HepG2 (cell line): ENCODE measurements around the gene DHRS1. TPM values are rescaled to one million over a fixed set of nuclear protein-coding genes. Genes with fewer than 3 reads are reported as not detected.

Experiments used
- ATF5 ChIP-seq: sonication (generic); formaldehyde crosslinking; IDR thresholded peaks from 2 replicates; pipeline ENCODE4 v1.4.0; 2020; ENCODE audit warnings: mild to moderate bottlenecking, low read depth, missing genetic modification reagents
- HINFP ChIP-seq: sonication (generic); formaldehyde crosslinking; IDR thresholded peaks from 2 replicates; pipeline ENCODE4 v1.4.0; 2020; ENCODE audit warnings: low read depth, mild to moderate bottlenecking, missing genetic modification reagents
- IRF2 ChIP-seq: IDR thresholded peaks from 2 replicates; pipeline ENCODE4 v1.6.1; 2018; ENCODE audit warnings: missing genetic modification reagents, missing compliant biosample characterization
- KLF9 ChIP-seq: IDR thresholded peaks from 2 replicates; pipeline ENCODE4 v1.6.1; 2016; ENCODE audit warnings: low read depth
- NFRKB ChIP-seq: fragments of 450-650 bp; IDR thresholded peaks from 2 replicates; pipeline ENCODE4 v1.6.1; 2017
- NR2F2 ChIP-seq: IDR thresholded peaks from 2 replicates; pipeline ENCODE4 v1.6.1; 2012; ENCODE audit warnings: low read depth, inconsistent platforms, borderline replicate concordance
- NR3C1 ChIP-seq: sonication (generic); formaldehyde crosslinking; IDR thresholded peaks from 2 replicates; pipeline ENCODE4 v1.4.0; 2020; ENCODE audit warnings: missing genetic modification reagents
- PRPF4 ChIP-seq: fragments of 200-400 bp; formaldehyde crosslinking; IDR thresholded peaks from 2 replicates; pipeline ENCODE4 v1.6.1; 2016; ENCODE audit warnings: low read length, low read depth; ENCODE audit not compliant: poor library complexity, severe bottlenecking
- RXRB ChIP-seq: IDR thresholded peaks from 2 replicates; pipeline ENCODE4 v1.6.1; 2016; ENCODE audit warnings: borderline replicate concordance, missing genetic modification reagents, missing compliant biosample characterization
- SAP130 ChIP-seq: IDR thresholded peaks from 2 replicates; pipeline ENCODE4 v1.6.1; 2016; ENCODE audit warnings: low read depth
- SNRNP70 ChIP-seq: fragments of 200-400 bp; formaldehyde crosslinking; IDR thresholded peaks from 2 replicates; pipeline ENCODE4 v1.6.1; 2017; ENCODE audit warnings: mild to moderate bottlenecking, low read depth, low read length, moderate library complexity
- U2AF1 ChIP-seq: fragments of 200-400 bp; formaldehyde crosslinking; optimal IDR thresholded peaks from 2 replicates; pipeline ENCODE3; 2017; ENCODE audit warnings: mild to moderate bottlenecking, low read depth, low read length
- YEATS2 ChIP-seq: sonication (generic); formaldehyde crosslinking; IDR thresholded peaks from 2 replicates; pipeline ENCODE4 v1.4.0; 2020; ENCODE audit warnings: missing genetic modification reagents, borderline replicate concordance
- ZBTB46 ChIP-seq: sonication (generic); formaldehyde crosslinking; IDR thresholded peaks from 2 replicates; pipeline ENCODE4 v1.4.0; 2020; ENCODE audit warnings: mild to moderate bottlenecking, missing genetic modification reagents, borderline replicate concordance
- ZNF124 ChIP-seq: sonication (generic); formaldehyde crosslinking; IDR thresholded peaks from 2 replicates; pipeline ENCODE4 v1.4.0; 2020; ENCODE audit warnings: missing genetic modification reagents
- ZNF362 ChIP-seq: sonication (generic); formaldehyde crosslinking; IDR thresholded peaks from 2 replicates; pipeline ENCODE4 v1.4.0; 2020; ENCODE audit warnings: missing genetic modification reagents, mild to moderate bottlenecking, borderline replicate concordance
- ZNF484 ChIP-seq: sonication (generic); formaldehyde crosslinking; IDR thresholded peaks from 2 replicates; pipeline ENCODE4 v1.5.1; 2020; ENCODE audit warnings: mild to moderate bottlenecking, low read depth, missing genetic modification reagents, borderline replicate concordance
- ZNF607 ChIP-seq: sonication (generic); formaldehyde crosslinking; IDR thresholded peaks from 2 replicates; pipeline ENCODE4 v1.5.1; 2020; ENCODE audit warnings: missing genetic modification reagents, mild to moderate bottlenecking, borderline replicate concordance
- ZNF644 ChIP-seq: IDR thresholded peaks from 2 replicates; pipeline ENCODE4 v1.6.1; 2016; ENCODE audit warnings: low read depth
- ZNF670 ChIP-seq: sonication (generic); formaldehyde crosslinking; IDR thresholded peaks from 2 replicates; pipeline ENCODE4 v1.8.0; 2022; ENCODE audit warnings: mild to moderate bottlenecking, missing genetic modification reagents, borderline replicate concordance
- polyA plus RNA-seq, 8 experiments: library from polyadenylated mRNA; depleted of rRNA in 3 of 8; stranded (reverse) in 7 of 8; unstranded in 1 of 8; fragments of >200 nt; fragmentation: Illumina TruSeq in 4 of 8; extraction: Trizol in 4 of 8; gene quantifications; 2 replicates each; pipeline versions ENCODE4 v1.2.1 to v1.2.3, GENCODE V29; 2011 to 2016; ENCODE audit warnings: low read depth in 4 of 8, missing spikeins in 1 of 8, mixed read lengths in 1 of 8; ENCODE audit not compliant: insufficient read depth in 1 of 8
- total RNA-seq, 5 experiments: library from RNA; depleted of rRNA; stranded (reverse); fragments of >200 nt; fragmentation: Illumina TruSeq; extraction: Trizol; gene quantifications; 2 replicates each; pipeline ENCODE4 v1.2.3, GENCODE V29; 2016; ENCODE audit warnings: low read depth in 1 of 5

Gene DHRS1
- total and polyA plus RNA-seq, 2 of the 13 experiments (the other 11 are each of a cell fraction or from before 2014, with no cell fraction given): 49.8 to 60.8 TPM

DNA sequence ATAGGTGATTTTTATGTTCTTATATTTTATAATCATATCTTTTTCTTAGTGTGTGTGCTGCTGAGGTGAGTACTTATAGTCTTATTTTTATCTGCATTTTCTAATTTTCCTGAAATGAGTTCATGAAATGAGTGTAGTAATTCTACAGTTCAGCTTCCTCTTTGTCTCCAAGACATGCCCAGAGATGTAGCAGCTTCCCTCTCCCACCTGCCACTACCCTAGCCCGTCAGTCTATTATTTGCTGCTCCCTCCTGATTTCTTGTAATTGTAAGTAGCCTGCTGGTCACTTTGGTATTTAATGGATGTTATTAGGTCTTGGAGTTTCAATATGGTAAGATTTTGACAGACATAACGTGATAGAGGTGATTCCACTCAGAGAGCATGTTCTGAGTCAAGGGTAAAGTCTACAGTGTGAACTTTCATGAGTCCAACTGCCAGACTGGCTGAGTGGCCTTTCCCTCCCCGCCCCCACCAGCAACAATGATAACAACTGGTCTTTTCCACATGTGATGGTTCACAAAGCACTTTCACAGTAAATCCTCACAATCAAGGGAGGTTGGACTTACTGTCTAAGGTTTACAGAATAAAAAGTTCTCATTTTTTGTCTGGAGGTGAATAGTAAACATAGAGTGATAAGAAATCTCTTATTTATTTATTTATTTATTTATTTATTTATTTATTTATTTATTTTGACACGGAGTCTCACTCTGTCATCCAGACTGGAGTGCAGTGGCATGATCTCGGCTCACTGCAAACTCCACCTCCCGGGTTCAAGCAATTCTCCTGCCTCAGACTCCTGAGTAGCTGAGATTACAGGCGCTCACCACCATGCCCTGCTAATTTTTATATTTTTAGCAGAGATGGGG is 44.4 kb upstream of the DHRS1 start (continued):
- TF ChIP-seq IRF2: peak; percentile 57; the same call in 1 of the 2 replicates
- TF ChIP-seq U2AF1: no peak
- TF ChIP-seq NFRKB: no peak
- no peak for TF ChIP-seq HINFP (CRISPR knock-in tag)
- no peak for TF ChIP-seq SNRNP70
- peak; percentile 69 for TF ChIP-seq SAP130 (CRISPR knock-in tag)
- TF ChIP-seq ZNF484: no peak
- TF ChIP-seq KLF9 (CRISPR knock-in tag): no peak
- 0 out of 2 replicates have a peak, but pooled peaks have one; percentile 58 for TF ChIP-seq ATF5 (CRISPR knock-in tag)
- peak; percentile 68 for TF ChIP-seq PRPF4
- no peak for TF ChIP-seq ZBTB46 (CRISPR knock-in tag)
- TF ChIP-seq NR2F2: no peak
- peak; percentile 53; the same call in 1 of the 2 replicates for TF ChIP-seq RXRB (CRISPR knock-in tag)
- TF ChIP-seq ZNF644 (CRISPR knock-in tag): peak; percentile 69; the same call in 1 of the 2 replicates
- 0 out of 2 replicates have a peak, but pooled peaks have one; percentile 50 for TF ChIP-seq ZNF670 (CRISPR knock-in tag)
- 0 out of 2 replicates have a peak, but pooled peaks have one; percentile 27 for TF ChIP-seq ZNF124 (CRISPR knock-in tag)
- TF ChIP-seq YEATS2 (CRISPR knock-in tag): 0 out of 2 replicates have a peak, but pooled peaks have one; percentile 24
- TF ChIP-seq ZNF607 (CRISPR knock-in tag): no peak
- no peak for TF ChIP-seq NR3C1
- no peak for TF ChIP-seq ZNF362 (CRISPR knock-in tag)
